Measurements from ENCODE around the gene TMEM178B. TPM values are rescaled to one million over a fixed set of nuclear protein-coding genes. Genes with fewer than 3 reads are reported as not detected.

Gene TMEM178B
- total and polyA plus RNA-seq, 2 of the 13 experiments (the other 11 are each of a cell fraction or from before 2014, with no cell fraction given), result 0.01 to 0.02 TPM

GRCh38 chr7:141477865-141478264, 404.0 kb downstream of the TMEM178B start (continued):
- no peak for TF ChIP-seq ZNF280D (CRISPR knock-in tag; IDR thresholded peaks at IDR 0.05)

- FAIRE-seq, result no peak
- DNase-seq (ENCODE audit: low spot score), result no peak
These were observed 405.0 kb downstream of the TMEM178B start for GRCh38 chr7:141478845-141479244.

More at GRCh38 chr7:141478845-141479244, 405.0 kb downstream of the TMEM178B start:
- CTCF ChIA-PET (ENCODE audit: low intra/inter-chr PET ratio, low total read pairs), result no interaction called here
- ATAC-seq, result no peak
- BruUV-seq (replicated peaks), result no TSS peak
- Histone ChIP-seq H3K4me1 (ENCODE audit: insufficient read depth, low read length) (peaks cover 12% of the 10 kb centered on the region; the same call in 1 of the 2 replicates), H3K36me3 (replicated peaks in 1 of 2; ENCODE audit: control insufficient read depth in 1 of 2, insufficient read depth in 2 of 2, low read length in 2 of 2) (no peaks in the 10 kb centered on the region), H3K4me3 (replicated peaks in 1 of 3; ENCODE audit: insufficient read depth in 1 of 3, low read depth in 2 of 3, low read length in 3 of 3) (no peak overlapping the region), H3K27ac (ENCODE audit: extremely low read length, insufficient read depth, low read length) (no peak overlapping the region), H4K20me1 (ENCODE audit: insufficient read depth, low read length) (no peaks in the 10 kb centered on the region; the same call in 1 of the 2 replicates), H3K9ac (ENCODE audit: insufficient read depth, low read depth, low read length) (no peak overlapping the region), H3K27me3 (ENCODE audit: control insufficient read depth in 1 of 2, insufficient read depth in 2 of 2, low read length in 2 of 2) (peaks cover 2 to 6% of the 10 kb centered on the region in 2 experiments; a peak in 2 of 5 replicates), H2AFZ (ENCODE audit: low read length) (no peak overlapping the region), H3K9me3 (ENCODE audit: low read length) (no peaks in the 10 kb centered on the region), H3K79me2 (ENCODE audit: insufficient read depth, low read length) (no peaks in the 10 kb centered on the region), H3K4me2 (ENCODE audit: low read depth, low read length) (no peak overlapping the region)
- 38% methylated on average over 3 of the region's 4 CpGs for WGBS (ENCODE audit: low lambda C conversion rate)
- POLR2A ChIA-PET, result no interaction called here
- TF ChIP-seq PRDM10 (CRISPR knock-in tag; IDR thresholded peaks at IDR 0.05; ENCODE audit: low read depth) (no peak), CBX2 (IDR thresholded peaks at IDR 0.05; ENCODE audit: low read depth, low read length) (no peak), CBX2 (CRISPR knock-in tag; IDR thresholded peaks at IDR 0.05; ENCODE audit: low read depth) (no peak), CBFB (CRISPR knock-in tag; IDR thresholded peaks at IDR 0.05) (no peak), HHEX (CRISPR knock-in tag; IDR thresholded peaks at IDR 0.05) (no peak), ZFAT (CRISPR knock-in tag; conservative IDR thresholded peaks at IDR 0.05) (no peak), TEAD2 (CRISPR knock-in tag; IDR thresholded peaks at IDR 0.05) (no peak), RAD51 (IDR thresholded peaks at IDR 0.05; ENCODE audit: borderline replicate concordance) (no peak), NFYB (CRISPR knock-in tag; IDR thresholded peaks at IDR 0.05) (no peak), ZNF460 (CRISPR knock-in tag; IDR thresholded peaks at IDR 0.05; ENCODE audit: borderline replicate concordance) (no peak), FUBP1 (CRISPR knock-in tag; IDR thresholded peaks at IDR 0.05; ENCODE audit: borderline replicate concordance) (no peak)
- intact Hi-C loops (cut with micrococcal nuclease; ENCODE audit: unreplicated experiment), result no loop called here
- in situ Hi-C loops (cut with HindIII; ENCODE audit: extremely low pct_ligation_motif_present, low pct_unique_long_range_greater_than_20kb), result no loop called here

All from HepG2 (cell line).